Stomach (tissue), 9 donors: Measurements from ENCODE around the gene DDX54. TPM values are rescaled to one million over a fixed set of nuclear protein-coding genes. Genes with fewer than 3 reads are reported as not detected.

Source experiments
- DNase-seq, 2 donors: peaks; one replicate each; pipeline versions ENCODE4 v3.0.0 to v3.0.0-alpha.2; 2013 to 2019
- H3K27ac ChIP-seq, 5 donors: fragments of 200-600 bp in 4 of 5; sonication (generic) in 4 of 5; one replicate each; pipeline ENCODE4 v1.5.1; 2013 to 2019; ENCODE audit warnings: mild to moderate bottlenecking in 1 of 5, moderate library complexity in 1 of 5
- H3K27me3 ChIP-seq, 3 donors: fragments of 200-600 bp; sonication (generic); one replicate each; pipeline ENCODE4 v1.5.1; 2017 to 2019; ENCODE audit warnings: mixed run types in 1 of 3
- H3K36me3 ChIP-seq, 4 donors: fragments of 200-600 bp; sonication (generic); 1 replicate in 3 of 4; 2 replicates in 1 of 4; pipeline ENCODE4 v1.5.1; 2016 to 2019
- H3K4me1 ChIP-seq, 4 donors: fragments of 200-600 bp; sonication (generic); one replicate each; pipeline ENCODE4 v1.5.1; 2016 to 2019
- H3K4me3 ChIP-seq, 4 donors: fragments of 200-600 bp; sonication (generic) in 3 of 4; one replicate each; pipeline ENCODE4 v1.5.1; 2016 to 2019; ENCODE audit warnings: mild to moderate bottlenecking in 1 of 4
- H3K9me3 ChIP-seq, 4 donors: fragments of 200-600 bp; sonication (generic); one replicate each; pipeline ENCODE4 v1.5.1; 2016 to 2019
- CTCF ChIP-seq, 7 experiments: fragments of 450-650 bp in 4 of 7; fragments of 200-600 bp in 3 of 7; sonication (generic) in 3 of 7; IDR thresholded peaks; one replicate each; pipeline ENCODE4 v1.5.1; 2016 to 2019; ENCODE audit warnings: antibody characterized with exemption in 7 of 7, control low read depth in 2 of 7, mild to moderate bottlenecking in 1 of 7
- EP300 ChIP-seq: sonication (generic); formaldehyde crosslinking; IDR thresholded peaks from one replicate; pipeline ENCODE4 v1.6.1; 2017; ENCODE audit warnings: antibody characterized with exemption
- POLR2A ChIP-seq, 4 donors: fragments of 450-650 bp; IDR thresholded peaks; one replicate each; pipeline ENCODE4 v1.6.1; 2016; ENCODE audit warnings: antibody characterized with exemption in 4 of 4, control low read depth in 2 of 4, mild to moderate bottlenecking in 1 of 4, moderate library complexity in 1 of 4
- POLR2AphosphoS5 ChIP-seq, 3 donors: sonication (generic); formaldehyde crosslinking; IDR thresholded peaks; one replicate each; pipeline ENCODE4 v1.6.1; 2016; ENCODE audit warnings: antibody characterized with exemption in 3 of 3
- WGBS, 5 donors: extraction: QIAGEN DNeasy Blood & Tissue Kit in 3 of 5; methylation state at CpG; one replicate each; pipeline versions ENCODE4 v1.1.5 to v1.1.7; 2013 to 2018; 5-methylcytosine and 5-hydroxymethylcytosine counted together
- intact Hi-C: fragments of 100-400 bp; cut with DNase I; formaldehyde crosslinking; loops from one replicate; pipeline ENCODE4 v1.15.1; 2023; ENCODE audit warnings: low total_unique reads
- polyA plus RNA-seq, 3 donors: library from polyadenylated mRNA; stranded (reverse); fragments of 200-250 nt; gene quantifications; one replicate each; pipeline ENCODE4 v1.2.3, GENCODE V29; 2013
- total RNA-seq, 5 donors: library from RNA; depleted of rRNA; stranded (reverse); fragments of >200 nt; gene quantifications; one replicate each; pipeline versions ENCODE4 v1.1.0 to v1.2.3, GENCODE V29; 2014 to 2016
- donor health status: healthy with polysubstance abuse.
- donor health status: Bipolar disorder and iron deficiency.
- donor health status: healthy.

The DDX54 gene
- total and polyA plus RNA-seq, 8 donors: 14.6 to 167 (median 37.9) TPM

- DNase-seq: no peak
- H3K4me1 ChIP-seq: peaks cover 20 to 30% (median 27%) of the 10 kb centered on the region in 4 donors
- H3K27ac ChIP-seq: no peak overlapping the region
- intact Hi-C loops: no loop called here
- no peaks in the 10 kb centered on the region for H3K9me3 ChIP-seq
- H3K36me3 ChIP-seq: peaks cover 40 to 55% (median 53%) of the 10 kb centered on the region in 4 donors
- no peak overlapping the region for H3K4me3 ChIP-seq
- 84 to 88% (median 85%) methylated on average over 12 of the region's 12 CpGs for WGBS, 5 donors
- TF ChIP-seq POLR2AphosphoS5 (IDR thresholded peaks at IDR 0.05): no peak
- TF ChIP-seq EP300: no peak
- no peak for TF ChIP-seq POLR2A (IDR thresholded peaks at IDR 0.05)
- TF ChIP-seq CTCF (IDR thresholded peaks at IDR 0.05): no peak
- H3K27me3 ChIP-seq: peaks cover 4 to 41% (median 28%) of the 10 kb centered on the region in 3 donors
Measured at GRCh38 chr12:113157218-113157859, 27.9 kb downstream of the DDX54 start.

GRCh38 chr12:113155646-113156045, 29.6 kb downstream of the DDX54 start:
- Histone ChIP-seq H3K9me3 (no peaks in the 10 kb centered on the region), H3K36me3 (peaks cover 31 to 38% (median 36%) of the 10 kb centered on the region in 4 donors), H3K27me3 (peaks cover 4 to 58% (median 40%) of the 10 kb centered on the region in 3 donors), H3K4me3 (no peak overlapping the region), H3K27ac (no peak overlapping the region), H3K4me1 (peaks cover 20 to 32% (median 27%) of the 10 kb centered on the region in 4 donors)
- DNase-seq: peak in 1 of 2 donors; percentile 41
- WGBS, 5 donors: 53 to 64% (median 56%) methylated on average over 7 of the region's 7 CpGs
- intact Hi-C loops: no loop called here
- no peak for TF ChIP-seq POLR2A (IDR thresholded peaks at IDR 0.05)
- no peak for TF ChIP-seq EP300
- TF ChIP-seq POLR2AphosphoS5 (IDR thresholded peaks at IDR 0.05): no peak

GRCh38 chr12:113155060-113155459, 30.2 kb downstream of the DDX54 start:
- Histone ChIP-seq H3K4me1 (peaks cover 20 to 37% (median 28%) of the 10 kb centered on the region in 4 donors), H3K9me3 (no peaks in the 10 kb centered on the region), H3K4me3 (no peak overlapping the region), H3K36me3 (peaks cover 25 to 32% (median 30%) of the 10 kb centered on the region in 4 donors), H3K27me3 (peaks cover 4 to 64% (median 45%) of the 10 kb centered on the region in 3 donors), H3K27ac (no peak overlapping the region)
- TF ChIP-seq EP300 (no peak), POLR2A (IDR thresholded peaks at IDR 0.05) (no peak), POLR2AphosphoS5 (IDR thresholded peaks at IDR 0.05) (no peak), CTCF (IDR thresholded peaks at IDR 0.05) (no peak)
- no peak for DNase-seq
- 73 to 79% (median 76%) methylated on average over 10 to 12 of the region's 12 CpGs for WGBS, 5 donors
- intact Hi-C loops: no loop called here

- peaks cover 4 to 70% (median 45%) of the 10 kb centered on the region in 3 donors for H3K27me3 ChIP-seq
- intact Hi-C loops: no loop called here
- WGBS, 5 donors: 0 to 8% (median 3%) methylated on average over 23 to 51 of the region's 51 CpGs
Measured at GRCh38 chr12:113154351-113154973, 30.8 kb downstream of the DDX54 start.

More at GRCh38 chr12:113154351-113154973, 30.8 kb downstream of the DDX54 start:
- H3K36me3 ChIP-seq: peaks cover 20 to 26% (median 24%) of the 10 kb centered on the region in 4 donors
- TF ChIP-seq EP300 (no peak), POLR2AphosphoS5 (IDR thresholded peaks at IDR 0.05) (no peak), CTCF (IDR thresholded peaks at IDR 0.05) (no peak), POLR2A (IDR thresholded peaks at IDR 0.05) (no peak)
- DNase-seq: peak in 1 of 2 donors; percentile 75
- peaks cover 24 to 43% (median 34%) of the 10 kb centered on the region in 4 donors for H3K4me1 ChIP-seq
- H3K4me3 ChIP-seq: peak overlapping the region in 3 of 4 donors; percentile 21 to 37 (median 27)
- H3K9me3 ChIP-seq: no peaks in the 10 kb centered on the region
- no peak overlapping the region for H3K27ac ChIP-seq
